IMR-90 (cell line): ENCODE data around the gene LOXL3. TPM values are rescaled to one million over a fixed set of nuclear protein-coding genes. Genes with fewer than 3 reads are reported as not detected.

Experiments used
- ATAC-seq: fragments of 200-7000 bp; cut with Tn5 transposase; 2 replicates; pipeline ENCODE4 v1.9.1; 2020; ENCODE audit warnings: low read depth, mild to moderate bottlenecking, moderate library complexity
- BruUV-seq: library from RNA; stranded (reverse); fragments of 400-500 nt; replicated peaks from 2 replicates; lab custom pipeline; 2021; lab: Mats Ljungman, UMichigan
- CTCF ChIA-PET: fragments of 300-600 bp; formaldehyde crosslinking; extraction: SDS; loops from one replicate; lab custom pipeline; 2021; ENCODE audit warnings: antibody characterized with exemption; lab: Yijun Ruan, JAX
- POLR2A ChIA-PET: fragments of 300-600 bp; sonication (Branson Sonifier 250); formaldehyde crosslinking; loops from one replicate; lab custom pipeline; 2022; ENCODE audit warnings: antibody characterized with exemption; ENCODE audit not compliant: unreplicated experiment; lab: Charles Lee
- DNase-seq: peaks from one replicate; pipeline ENCODE4 v3.0.0; 2013
- H2AFZ ChIP-seq: replicated peaks from 2 replicates; pipeline ENCODE3; 2013; ENCODE audit warnings: low read length, mild to moderate bottlenecking; ENCODE audit not compliant: poor library complexity
- H2AK5ac ChIP-seq: 2 replicates; pipeline ENCODE4 v1.6.1; 2013; ENCODE audit warnings: low read depth, low read length, inconsistent platforms
- H2AK9ac ChIP-seq: replicated peaks from 2 replicates; pipeline ENCODE3; 2013; ENCODE audit warnings: mild to moderate bottlenecking, low read depth, low read length, moderate library complexity; ENCODE audit not compliant: poor library complexity
- H2BK120ac ChIP-seq: 2 replicates; pipeline ENCODE4 v1.6.1; 2013; ENCODE audit warnings: low read depth, low read length, inconsistent platforms
- H2BK15ac ChIP-seq: 3 replicates; pipeline ENCODE4 v1.6.1; 2013; ENCODE audit warnings: low read depth, low read length, inconsistent platforms
- H2BK20ac ChIP-seq: 2 replicates; pipeline ENCODE4 v1.6.1; 2013; ENCODE audit warnings: low read depth, mild to moderate bottlenecking, inconsistent platforms, low read length, moderate library complexity
- H2BK5ac ChIP-seq: 2 replicates; pipeline ENCODE4 v1.6.1; 2013; ENCODE audit warnings: mild to moderate bottlenecking, low read depth, low read length, inconsistent platforms; ENCODE audit not compliant: poor library complexity, severe bottlenecking
- H3K14ac ChIP-seq: replicated peaks from 2 replicates; pipeline ENCODE4 v1.6.1; 2013; ENCODE audit warnings: low read depth, low read length, inconsistent platforms
- H3K18ac ChIP-seq: 2 replicates; pipeline ENCODE4 v1.6.1; 2013; ENCODE audit warnings: low read depth, low read length, control low read depth
- H3K23ac ChIP-seq: 2 replicates; pipeline ENCODE4 v1.6.1; 2013; ENCODE audit warnings: low read depth, low read length, inconsistent platforms
- H3K27ac ChIP-seq: 2 replicates; pipeline ENCODE4 v1.5.1; 2013; ENCODE audit warnings: mild to moderate bottlenecking, control low read depth, low read length; ENCODE audit not compliant: insufficient read depth
- H3K27me3 ChIP-seq: 2 replicates; pipeline ENCODE4 v1.6.1; 2013; ENCODE audit warnings: low read length; ENCODE audit not compliant: control insufficient read depth, insufficient read depth
- H3K36me3 ChIP-seq: 2 replicates; pipeline ENCODE4 v1.6.1; 2013; ENCODE audit warnings: low read length, mixed read lengths; ENCODE audit not compliant: control insufficient read depth, insufficient read depth
- H3K4ac ChIP-seq: 2 replicates; pipeline ENCODE4 v1.6.1; 2013; ENCODE audit warnings: low read depth, low read length, inconsistent platforms
- H3K4me1 ChIP-seq: 2 replicates; pipeline ENCODE4 v1.6.1; 2013; ENCODE audit warnings: low read length, mixed read lengths; ENCODE audit not compliant: control insufficient read depth, insufficient read depth
- H3K4me2 ChIP-seq: 2 replicates; pipeline ENCODE4 v1.6.1; 2013; ENCODE audit warnings: low read depth, mild to moderate bottlenecking, control low read depth, low read length, moderate library complexity
- H3K4me3 ChIP-seq: 2 replicates; pipeline ENCODE4 v1.5.1; 2013; ENCODE audit warnings: low read depth, mild to moderate bottlenecking, control low read depth, low read length, moderate library complexity; ENCODE audit not compliant: insufficient read depth
- H3K56ac ChIP-seq: 2 replicates; pipeline ENCODE4 v1.6.1; 2013; ENCODE audit warnings: low read length, inconsistent platforms; ENCODE audit not compliant: insufficient read depth; ENCODE audit errors: extremely low read depth
- H3K79me1 ChIP-seq, 2 experiments: 2 replicates each; pipeline ENCODE4 v1.6.1; 2013; ENCODE audit warnings: low read length in 2 of 2, inconsistent platforms in 1 of 2, low read depth in 1 of 2
- H3K9ac ChIP-seq: 2 replicates; pipeline ENCODE4 v1.6.1; 2013; ENCODE audit warnings: low read depth, low read length, control low read depth
- H3K9me1 ChIP-seq: 2 replicates; pipeline ENCODE4 v1.6.1; 2013; ENCODE audit warnings: low read length, inconsistent platforms; ENCODE audit not compliant: insufficient read depth
- H3K9me3 ChIP-seq: 2 replicates; pipeline ENCODE4 v1.6.1; 2013; ENCODE audit warnings: low read length; ENCODE audit not compliant: control insufficient read depth, insufficient read depth
- H4K20me1 ChIP-seq: 2 replicates; pipeline ENCODE4 v1.6.1; 2013; ENCODE audit warnings: low read length, inconsistent platforms; ENCODE audit not compliant: insufficient read depth
- H4K5ac ChIP-seq: 2 replicates; pipeline ENCODE4 v1.6.1; 2013; ENCODE audit warnings: mild to moderate bottlenecking, low read depth, low read length, control low read depth
- H4K8ac ChIP-seq, 2 experiments: 2 replicates each; pipeline ENCODE4 v1.6.1; 2013; ENCODE audit warnings: low read depth in 2 of 2, low read length in 2 of 2, control low read depth in 1 of 2, inconsistent platforms in 1 of 2
- H4K91ac ChIP-seq: 2 replicates; pipeline ENCODE4 v1.6.1; 2013; ENCODE audit warnings: low read depth, low read length, inconsistent platforms; ENCODE audit not compliant: insufficient read depth
- MAFK ChIP-seq: IDR thresholded peaks from 2 replicates; pipeline ENCODE4 v1.6.1; 2012; ENCODE audit warnings: low read depth, low read length, improper control_type of control experiment
- NFE2L2 ChIP-seq: fragments of 150-350 bp; IDR thresholded peaks from 2 replicates; pipeline ENCODE4 v1.6.1; 2016; ENCODE audit warnings: low read depth, mild to moderate bottlenecking, low read length
- WGBS, 2 experiments: methylation state at CpG; one replicate each; pipeline versions ENCODE4 v1.1.5 to v1.1.7; 2013; ENCODE audit warnings: missing lambda C conversion rate in 2 of 2; ENCODE audit not compliant: insufficient read length in 1 of 2; ENCODE audit errors: extremely low coverage in 2 of 2; 5-methylcytosine and 5-hydroxymethylcytosine counted together
- dilution Hi-C: fragments of 300-500 bp; cut with HindIII; formaldehyde crosslinking; loops from one replicate; pipeline ENCODE4 v1.14.3; 2018; ENCODE audit warnings: low sequenced_read_pairs; ENCODE audit not compliant: unreplicated experiment
- in situ Hi-C: fragments of 300-500 bp; cut with MboI; formaldehyde crosslinking; loops from 3 replicates; pipeline ENCODE4 v1.14.3; 2019; ENCODE audit warnings: low sequenced_read_pairs, inconsistent platforms, mixed read lengths
- intact Hi-C: fragments of 100-400 bp; cut with micrococcal nuclease; formaldehyde crosslinking; loops from 2 replicates; pipeline ENCODE4 v1.10.0; 2022
- polyA plus RNA-seq, 3 experiments: library from polyadenylated mRNA; depleted of rRNA; stranded (reverse); fragments of >200 nt; gene quantifications; 2 replicates each; pipeline ENCODE4 v1.2.3, GENCODE V29; 2012; ENCODE audit warnings: low replicate concordance in 1 of 3
- total RNA-seq: library from RNA; depleted of rRNA; stranded (reverse); fragments of >200 nt; gene quantifications from 2 replicates; pipeline ENCODE4 v1.2.3, GENCODE V29; 2012

The LOXL3 gene
- total and polyA plus RNA-seq, 2 of the 4 experiments (the other 2 are of a cell fraction) = 17.9 to 23.4 TPM

GRCh38 chr2:74596584-74596983, 42.8 kb upstream of the LOXL3 start:
- Histone ChIP-seq H2BK120ac (no peak overlapping the region), H3K9me3 (no peaks in the 10 kb centered on the region), H3K27ac (no peak overlapping the region), H3K4me2 (no peak overlapping the region), H2BK5ac (no peak overlapping the region), H2BK20ac (no peak overlapping the region), H3K18ac (no peak overlapping the region), H3K27me3 (peaks cover 14% of the 10 kb centered on the region), H3K36me3 (no peaks in the 10 kb centered on the region), H3K56ac (no peak overlapping the region), H3K9ac (no peak overlapping the region), H3K9me1 (no peaks in the 10 kb centered on the region), H3K4me3 (no peak overlapping the region), H4K91ac (no peak overlapping the region), H2BK15ac (no peak overlapping the region), H3K79me1 (no peaks in the 10 kb centered on the region), H2AK9ac (no peak overlapping the region), H4K8ac (no peak overlapping the region), H3K14ac (no peak overlapping the region), H3K4ac (no peak overlapping the region), H4K5ac (no peak overlapping the region), H3K4me1 (no peaks in the 10 kb centered on the region), H3K23ac (no peak overlapping the region), H4K20me1 (no peaks in the 10 kb centered on the region), H2AK5ac (no peak overlapping the region), H2AFZ (no peak overlapping the region)
- intact Hi-C loops = no loop called here
- POLR2A ChIA-PET = no interaction called here
- in situ Hi-C loops = no loop called here
- no TSS peak for BruUV-seq
- TF ChIP-seq MAFK (peak; percentile 41; the same call in 1 of the 2 replicates), NFE2L2 (no peak)
- ATAC-seq (no peak), DNase-seq (no peak)
- no CpG with 5 or more reads among the region's 1 CpG for WGBS, 2 experiments
- CTCF ChIA-PET = no interaction called here
- dilution Hi-C loops = no loop called here
